ENCODE measurements around the gene RNF180.

Gene RNF180

GRCh38 chr5:64331597-64332277 is 166.1 kb downstream of the RNF180 start:
- TF ChIP-seq, protein P1, sequence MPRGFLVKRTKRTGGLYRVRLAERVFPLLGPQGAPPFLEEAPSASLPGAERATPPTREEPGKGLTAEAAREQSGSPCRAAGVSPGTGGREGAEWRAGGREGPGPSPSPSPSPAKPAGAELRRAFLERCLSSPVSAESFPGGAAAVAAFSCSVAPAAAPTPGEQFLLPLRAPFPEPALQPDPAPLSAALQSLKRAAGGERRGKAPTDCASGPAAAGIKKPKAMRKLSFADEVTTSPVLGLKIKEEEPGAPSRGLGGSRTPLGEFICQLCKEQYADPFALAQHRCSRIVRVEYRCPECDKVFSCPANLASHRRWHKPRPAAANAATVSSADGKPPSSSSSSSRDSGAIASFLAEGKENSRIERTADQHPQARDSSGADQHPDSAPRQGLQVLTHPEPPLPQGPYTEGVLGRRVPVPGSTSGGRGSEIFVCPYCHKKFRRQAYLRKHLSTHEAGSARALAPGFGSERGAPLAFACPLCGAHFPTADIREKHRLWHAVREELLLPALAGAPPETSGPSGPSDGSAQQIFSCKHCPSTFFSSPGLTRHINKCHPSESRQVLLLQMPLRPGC (tag by site-specific recombination; IDR thresholded peaks at IDR 0.05), result no peak
- TF ChIP-seq ZNF221 (tag by site-specific recombination; IDR thresholded peaks at IDR 0.05; ENCODE audit: borderline replicate concordance) (no peak), ZFP41 (tag by site-specific recombination; IDR thresholded peaks at IDR 0.05; ENCODE audit: borderline replicate concordance) (no peak), ELK4 (IDR thresholded peaks at IDR 0.05; ENCODE audit: borderline replicate concordance, low read depth, low read length) (no peak), ZNF174 (tag by site-specific recombination; IDR thresholded peaks at IDR 0.05) (no peak), RBAK (tag by site-specific recombination; IDR thresholded peaks at IDR 0.05) (no peak), ZNF416 (tag by site-specific recombination; IDR thresholded peaks at IDR 0.05) (no peak), ZNF274 (IDR thresholded peaks at IDR 0.05; ENCODE audit: low read length) (no peak), ZNF274 (tag by site-specific recombination; IDR thresholded peaks at IDR 0.05; ENCODE audit: borderline replicate concordance) (no peak), ZNF792 (tag by site-specific recombination; IDR thresholded peaks at IDR 0.05) (no peak), KLF10 (tag by site-specific recombination; IDR thresholded peaks at IDR 0.05) (no peak), ZNF561 (tag by site-specific recombination; IDR thresholded peaks at IDR 0.05; ENCODE audit: borderline replicate concordance) (no peak), ZNF549 (tag by site-specific recombination; IDR thresholded peaks at IDR 0.05) (no peak), ZNF280D (tag by site-specific recombination; IDR thresholded peaks at IDR 0.05) (no peak), MZF1 (tag by site-specific recombination; IDR thresholded peaks at IDR 0.05; ENCODE audit: borderline replicate concordance) (no peak), ZSCAN23 (tag by site-specific recombination; IDR thresholded peaks at IDR 0.05) (no peak), ZNF747 (tag by site-specific recombination; IDR thresholded peaks at IDR 0.05) (no peak)
- TF ChIP-seq, protein P2, sequence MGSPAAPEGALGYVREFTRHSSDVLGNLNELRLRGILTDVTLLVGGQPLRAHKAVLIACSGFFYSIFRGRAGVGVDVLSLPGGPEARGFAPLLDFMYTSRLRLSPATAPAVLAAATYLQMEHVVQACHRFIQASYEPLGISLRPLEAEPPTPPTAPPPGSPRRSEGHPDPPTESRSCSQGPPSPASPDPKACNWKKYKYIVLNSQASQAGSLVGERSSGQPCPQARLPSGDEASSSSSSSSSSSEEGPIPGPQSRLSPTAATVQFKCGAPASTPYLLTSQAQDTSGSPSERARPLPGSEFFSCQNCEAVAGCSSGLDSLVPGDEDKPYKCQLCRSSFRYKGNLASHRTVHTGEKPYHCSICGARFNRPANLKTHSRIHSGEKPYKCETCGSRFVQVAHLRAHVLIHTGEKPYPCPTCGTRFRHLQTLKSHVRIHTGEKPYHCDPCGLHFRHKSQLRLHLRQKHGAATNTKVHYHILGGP (tag by site-specific recombination; IDR thresholded peaks at IDR 0.05), result no peak
- TF ChIP-seq, protein P3, sequence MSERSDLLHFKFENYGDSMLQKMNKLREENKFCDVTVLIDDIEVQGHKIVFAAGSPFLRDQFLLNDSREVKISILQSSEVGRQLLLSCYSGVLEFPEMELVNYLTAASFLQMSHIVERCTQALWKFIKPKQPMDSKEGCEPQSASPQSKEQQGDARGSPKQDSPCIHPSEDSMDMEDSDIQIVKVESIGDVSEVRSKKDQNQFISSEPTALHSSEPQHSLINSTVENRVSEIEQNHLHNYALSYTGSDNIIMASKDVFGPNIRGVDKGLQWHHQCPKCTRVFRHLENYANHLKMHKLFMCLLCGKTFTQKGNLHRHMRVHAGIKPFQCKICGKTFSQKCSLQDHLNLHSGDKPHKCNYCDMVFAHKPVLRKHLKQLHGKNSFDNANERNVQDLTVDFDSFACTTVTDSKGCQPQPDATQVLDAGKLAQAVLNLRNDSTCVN (tag by site-specific recombination; optimal IDR thresholded peaks at IDR 0.05), result no peak
- TF ChIP-seq, protein P4, sequence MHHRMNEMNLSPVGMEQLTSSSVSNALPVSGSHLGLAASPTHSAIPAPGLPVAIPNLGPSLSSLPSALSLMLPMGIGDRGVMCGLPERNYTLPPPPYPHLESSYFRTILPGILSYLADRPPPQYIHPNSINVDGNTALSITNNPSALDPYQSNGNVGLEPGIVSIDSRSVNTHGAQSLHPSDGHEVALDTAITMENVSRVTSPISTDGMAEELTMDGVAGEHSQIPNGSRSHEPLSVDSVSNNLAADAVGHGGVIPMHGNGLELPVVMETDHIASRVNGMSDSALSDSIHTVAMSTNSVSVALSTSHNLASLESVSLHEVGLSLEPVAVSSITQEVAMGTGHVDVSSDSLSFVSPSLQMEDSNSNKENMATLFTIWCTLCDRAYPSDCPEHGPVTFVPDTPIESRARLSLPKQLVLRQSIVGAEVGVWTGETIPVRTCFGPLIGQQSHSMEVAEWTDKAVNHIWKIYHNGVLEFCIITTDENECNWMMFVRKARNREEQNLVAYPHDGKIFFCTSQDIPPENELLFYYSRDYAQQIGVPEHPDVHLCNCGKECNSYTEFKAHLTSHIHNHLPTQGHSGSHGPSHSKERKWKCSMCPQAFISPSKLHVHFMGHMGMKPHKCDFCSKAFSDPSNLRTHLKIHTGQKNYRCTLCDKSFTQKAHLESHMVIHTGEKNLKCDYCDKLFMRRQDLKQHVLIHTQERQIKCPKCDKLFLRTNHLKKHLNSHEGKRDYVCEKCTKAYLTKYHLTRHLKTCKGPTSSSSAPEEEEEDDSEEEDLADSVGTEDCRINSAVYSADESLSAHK (tag by site-specific recombination; IDR thresholded peaks at IDR 0.05), result no peak
- peaks cover 0 to 3% of the 10 kb centered on the region in 2 experiments; a peak in 1 of 3 replicates for H3K36me3 ChIP-seq (ENCODE audit: control insufficient read depth in 2 of 2, insufficient read depth in 1 of 2, low read length in 2 of 2)
- no peak overlapping the region for H3K27ac ChIP-seq (ENCODE audit: extremely low read depth, low read depth, low read length)
- no peaks in the 10 kb centered on the region for H3K4me1 ChIP-seq (ENCODE audit: control insufficient read depth, insufficient read depth, low read length)
- ChIA-PET CTCF (no interaction called here), POLR2A (no interaction called here)
- no peak overlapping the region for H3K4me3 ChIP-seq (ENCODE audit: low read depth, low read length)
- H3K9me3 ChIP-seq (ENCODE audit: control insufficient read depth, insufficient read depth, low read depth, low read length), result no peaks in the 10 kb centered on the region
